ENCODE results near the gene PLCL2. TPM values are rescaled to one million over a fixed set of nuclear protein-coding genes. Genes with fewer than 3 reads are reported as not detected.

The PLCL2 gene
- total and polyA plus RNA-seq, 9 donors: 8.5 to 25.2 (median 11.4) TPM

DNA sequence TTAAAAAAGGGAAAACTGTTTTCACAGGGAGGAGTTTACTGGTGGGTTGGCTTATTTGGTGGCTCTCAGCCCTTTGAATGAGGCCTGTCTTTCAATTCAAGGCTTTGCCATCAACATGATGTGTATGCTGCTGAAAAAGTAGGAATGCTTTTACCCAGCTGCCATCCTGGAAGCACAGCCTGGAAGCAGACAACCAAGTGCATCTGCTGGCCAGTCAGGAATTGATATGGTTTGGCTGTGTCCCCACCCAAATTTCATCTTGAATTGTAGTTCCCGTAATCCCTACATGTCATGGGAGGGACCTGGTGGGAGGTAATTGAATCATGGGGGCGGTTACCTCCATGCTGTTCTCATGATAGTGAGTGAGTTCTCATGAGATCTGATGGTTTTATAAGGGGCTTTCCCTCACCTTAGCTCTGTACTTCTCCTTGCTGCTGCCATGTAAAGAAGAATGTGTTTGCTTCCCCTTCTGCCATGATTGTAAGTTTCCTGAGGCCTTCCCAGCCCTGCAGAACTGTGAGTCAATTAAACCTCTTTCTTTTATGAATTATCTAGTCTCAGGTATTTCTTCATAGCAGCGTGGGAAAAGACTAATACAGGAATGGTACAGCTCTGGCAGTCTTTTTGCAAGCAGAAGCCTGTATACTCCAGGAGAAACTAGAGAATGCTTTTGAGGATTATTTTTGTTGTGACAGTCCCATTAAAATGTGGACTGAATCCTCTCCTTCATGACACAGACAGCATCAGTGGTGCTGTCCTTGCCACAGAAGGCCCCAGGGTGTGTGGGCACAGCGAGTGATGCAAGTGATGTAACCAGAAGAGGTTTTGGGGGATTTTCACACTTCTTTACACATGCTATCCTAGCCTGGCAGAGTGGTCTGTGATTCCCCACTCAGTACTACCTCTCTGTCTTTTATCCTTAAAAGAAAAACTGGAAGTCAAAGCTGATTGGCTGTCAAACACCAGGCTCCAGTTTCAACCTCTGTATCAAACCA, 20.0 kb downstream of the PLCL2 start:
- Histone ChIP-seq H3K27me3 (ENCODE audit: control insufficient read depth, insufficient read depth, low read length) (no peaks in the 10 kb centered on the region), H3K4me1 (ENCODE audit: control insufficient read depth, insufficient read depth, low read length) (peaks cover 4% of the 10 kb centered on the region), H3K9me3 (replicated peaks; ENCODE audit: control insufficient read depth, low read depth, low read length) (no peaks in the 10 kb centered on the region), H3K4me3 (ENCODE audit: low read length) (no peak overlapping the region), H3K36me3 (ENCODE audit: control insufficient read depth, insufficient read depth, low read length) (no peaks in the 10 kb centered on the region), H3K27ac (ENCODE audit: low read length) (no peak overlapping the region)
- DNase-seq: no peak
- no CpG with 5 or more reads among the region's 4 CpGs for WGBS (ENCODE audit: insufficient coverage)

DNA sequence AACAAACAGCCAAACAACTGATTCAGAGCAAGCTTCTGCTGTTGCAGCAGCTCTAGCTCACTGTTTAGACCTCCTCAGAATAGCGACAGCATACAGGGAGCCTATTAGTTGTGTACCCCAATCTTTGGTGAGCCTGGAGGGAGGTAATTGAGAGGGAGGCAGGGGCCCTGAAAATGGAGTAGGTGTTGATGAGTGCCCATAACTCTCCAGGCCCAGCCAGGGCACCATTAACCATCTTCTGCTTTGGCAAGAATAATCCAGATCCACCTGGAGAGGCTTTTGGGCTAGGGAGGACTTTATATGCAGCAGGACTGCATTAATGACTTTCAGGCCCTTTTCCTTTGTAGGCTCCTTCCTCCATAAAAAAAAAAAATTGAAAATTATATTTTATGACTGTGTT, 20.9 kb downstream of the PLCL2 start:
- Histone ChIP-seq H3K4me3 (ENCODE audit: low read length) (no peak overlapping the region), H3K36me3 (ENCODE audit: control insufficient read depth, insufficient read depth, low read length) (no peaks in the 10 kb centered on the region), H3K27me3 (ENCODE audit: control insufficient read depth, insufficient read depth, low read length) (no peaks in the 10 kb centered on the region), H3K9me3 (replicated peaks; ENCODE audit: control insufficient read depth, low read depth, low read length) (no peaks in the 10 kb centered on the region), H3K4me1 (ENCODE audit: control insufficient read depth, insufficient read depth, low read length) (peaks cover 4% of the 10 kb centered on the region), H3K27ac (ENCODE audit: low read length) (no peak overlapping the region)
- WGBS (ENCODE audit: insufficient coverage): no CpG with 5 or more reads among the region's 1 CpG
- no peak for DNase-seq

DNA sequence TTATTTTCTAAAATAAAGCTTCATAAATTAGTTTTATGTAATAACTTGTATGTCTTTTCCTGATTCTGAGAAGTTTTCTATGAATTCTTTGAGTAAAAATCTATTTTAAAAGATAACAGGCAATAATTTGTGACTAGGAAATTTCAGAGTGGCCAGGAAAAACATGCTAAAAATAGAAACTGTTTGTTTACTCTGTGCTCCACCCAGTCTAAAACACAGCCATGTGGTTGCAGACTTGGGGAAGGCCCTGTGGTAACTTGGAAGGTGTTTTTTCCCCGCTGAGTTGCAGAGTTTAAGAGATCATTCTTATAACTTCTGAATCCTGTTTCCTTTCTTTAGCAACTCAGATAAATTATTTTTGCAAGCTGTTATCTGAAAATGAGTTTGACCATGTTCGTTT, 21.9 kb downstream of the PLCL2 start:
- H3K36me3 ChIP-seq (ENCODE audit: control insufficient read depth, insufficient read depth, low read length): no peaks in the 10 kb centered on the region
- no peak overlapping the region for H3K27ac ChIP-seq (ENCODE audit: low read length)
- no peak overlapping the region for H3K4me3 ChIP-seq (ENCODE audit: low read length)
- no CpG with 5 or more reads among the region's 2 CpGs for WGBS (ENCODE audit: insufficient coverage)
- peak; percentile 65 for DNase-seq
- no peaks in the 10 kb centered on the region for H3K27me3 ChIP-seq (ENCODE audit: control insufficient read depth, insufficient read depth, low read length)
- H3K4me1 ChIP-seq (ENCODE audit: control insufficient read depth, insufficient read depth, low read length): peaks cover 2% of the 10 kb centered on the region
- H3K9me3 ChIP-seq (replicated peaks; ENCODE audit: control insufficient read depth, low read depth, low read length): no peaks in the 10 kb centered on the region

DNA sequence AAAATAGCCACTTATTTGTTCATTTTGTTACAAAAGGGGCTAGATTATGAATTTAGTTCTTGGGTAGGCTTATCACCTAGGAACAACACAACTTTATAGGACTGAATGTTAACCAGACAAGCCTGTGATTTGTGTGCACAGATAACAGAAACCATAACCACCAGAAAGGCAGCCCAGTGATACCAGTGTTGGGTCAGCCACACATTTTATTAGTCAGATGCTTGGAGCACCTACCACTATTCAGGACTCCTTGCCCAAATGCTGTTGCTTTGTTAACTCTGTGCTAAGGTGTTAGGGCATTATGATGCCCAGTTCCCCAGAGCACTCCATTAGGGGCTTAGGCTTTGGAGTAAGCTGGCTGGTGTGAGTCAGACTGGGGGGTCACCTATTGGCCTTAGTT, 22.5 kb downstream of the PLCL2 start:
- Histone ChIP-seq H3K4me3 (ENCODE audit: low read length) (no peak overlapping the region), H3K27ac (ENCODE audit: low read length) (no peak overlapping the region), H3K4me1 (ENCODE audit: control insufficient read depth, insufficient read depth, low read length) (peaks cover 2% of the 10 kb centered on the region), H3K27me3 (ENCODE audit: control insufficient read depth, insufficient read depth, low read length) (no peaks in the 10 kb centered on the region), H3K36me3 (ENCODE audit: control insufficient read depth, insufficient read depth, low read length) (no peaks in the 10 kb centered on the region), H3K9me3 (replicated peaks; ENCODE audit: control insufficient read depth, low read depth, low read length) (no peaks in the 10 kb centered on the region)
- no peak for DNase-seq

DNA sequence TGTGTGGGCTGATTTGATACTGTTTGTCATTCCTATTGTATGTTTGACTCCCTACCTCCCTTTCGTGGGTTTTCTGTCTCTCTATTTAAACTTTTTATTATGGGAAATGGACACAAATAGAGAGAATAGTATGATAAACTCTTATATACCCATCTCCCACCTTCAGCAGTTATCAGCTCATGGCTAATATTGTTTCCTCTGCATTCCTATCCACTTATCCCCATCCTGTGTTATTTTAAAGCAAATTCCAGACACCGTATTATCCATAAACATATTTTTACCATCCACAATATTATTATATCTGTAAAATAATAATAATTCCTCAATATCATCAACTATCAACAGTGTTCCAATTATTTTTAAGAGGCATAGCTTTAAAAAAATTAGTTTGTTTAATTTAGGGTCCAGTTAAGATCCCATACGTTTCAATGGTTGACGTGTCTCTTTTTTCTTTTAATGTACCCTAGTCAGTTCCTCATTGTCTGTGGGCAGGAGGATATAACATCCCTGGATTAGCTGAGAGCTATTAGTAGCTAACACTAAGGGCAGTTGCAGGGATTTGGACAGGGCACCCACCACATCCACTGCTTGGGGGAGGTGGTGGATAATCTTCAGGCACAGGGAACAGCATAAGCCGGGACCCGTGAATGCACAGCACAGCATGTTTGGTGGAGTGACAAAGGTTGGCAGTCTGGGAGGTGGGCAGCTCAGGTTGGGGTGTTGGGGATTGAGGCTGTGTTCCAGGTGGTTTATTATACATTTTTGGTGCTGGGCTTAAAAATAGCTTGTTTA, 23.5 kb downstream of the PLCL2 start:
- H3K36me3 ChIP-seq (ENCODE audit: control insufficient read depth, insufficient read depth, low read length): no peaks in the 10 kb centered on the region
- 100% methylated on average over 2 of the region's 6 CpGs for WGBS (ENCODE audit: insufficient coverage)
- no peak overlapping the region for H3K27ac ChIP-seq (ENCODE audit: low read length)
- peaks cover 2% of the 10 kb centered on the region for H3K4me1 ChIP-seq (ENCODE audit: control insufficient read depth, insufficient read depth, low read length)
- H3K9me3 ChIP-seq (replicated peaks; ENCODE audit: control insufficient read depth, low read depth, low read length): no peaks in the 10 kb centered on the region
- no peak for DNase-seq
- H3K27me3 ChIP-seq (ENCODE audit: control insufficient read depth, insufficient read depth, low read length): no peaks in the 10 kb centered on the region
- no peak overlapping the region for H3K4me3 ChIP-seq (ENCODE audit: low read length)

DNA sequence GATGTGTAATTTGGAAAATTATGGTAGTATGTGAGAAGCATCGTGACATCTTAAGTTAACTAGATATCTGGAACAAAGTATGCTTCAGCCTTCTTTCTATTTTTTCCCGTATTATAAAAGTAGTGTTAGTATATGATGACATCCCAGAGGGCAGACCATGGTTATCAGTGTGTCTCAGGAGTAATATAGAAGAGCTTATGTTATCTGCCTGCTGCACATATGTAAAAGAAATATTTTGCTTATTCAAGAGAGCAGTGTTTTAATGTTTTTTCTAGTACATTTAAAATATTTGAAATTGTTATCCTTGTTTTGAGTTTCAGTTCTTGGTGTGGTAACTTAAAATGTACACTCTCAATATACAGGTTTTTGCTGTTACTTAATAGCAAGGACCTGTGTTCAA, 24.1 kb downstream of the PLCL2 start:
- Histone ChIP-seq H3K9me3 (replicated peaks; ENCODE audit: control insufficient read depth, low read depth, low read length) (no peaks in the 10 kb centered on the region), H3K27ac (ENCODE audit: low read length) (no peak overlapping the region), H3K27me3 (ENCODE audit: control insufficient read depth, insufficient read depth, low read length) (no peaks in the 10 kb centered on the region), H3K4me3 (ENCODE audit: low read length) (no peak overlapping the region), H3K4me1 (ENCODE audit: control insufficient read depth, insufficient read depth, low read length) (peaks cover 2% of the 10 kb centered on the region), H3K36me3 (ENCODE audit: control insufficient read depth, insufficient read depth, low read length) (no peaks in the 10 kb centered on the region)
- DNase-seq: no peak
- WGBS (ENCODE audit: insufficient coverage): no CpG with 5 or more reads among the region's 2 CpGs

DNA sequence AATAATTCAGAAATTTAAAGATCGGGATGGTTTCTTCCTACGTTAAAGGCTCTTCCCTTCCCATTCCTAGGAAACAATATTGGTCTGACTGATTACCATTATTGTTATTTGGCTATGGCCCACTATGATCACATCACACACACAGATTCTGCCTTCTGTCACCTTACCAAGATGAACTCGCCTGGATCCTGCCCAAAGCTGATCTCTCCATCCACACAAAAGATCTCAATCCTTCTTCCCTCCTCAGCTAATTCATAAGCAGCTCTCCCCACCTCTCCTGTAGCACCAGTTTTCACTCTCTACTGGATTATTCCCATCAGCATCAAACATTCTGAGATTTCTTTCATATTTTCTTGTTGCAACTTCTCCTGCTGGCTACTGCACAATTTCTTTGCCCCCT, 25.0 kb downstream of the PLCL2 start:
- no peak overlapping the region for H3K27ac ChIP-seq (ENCODE audit: low read length)

DNA sequence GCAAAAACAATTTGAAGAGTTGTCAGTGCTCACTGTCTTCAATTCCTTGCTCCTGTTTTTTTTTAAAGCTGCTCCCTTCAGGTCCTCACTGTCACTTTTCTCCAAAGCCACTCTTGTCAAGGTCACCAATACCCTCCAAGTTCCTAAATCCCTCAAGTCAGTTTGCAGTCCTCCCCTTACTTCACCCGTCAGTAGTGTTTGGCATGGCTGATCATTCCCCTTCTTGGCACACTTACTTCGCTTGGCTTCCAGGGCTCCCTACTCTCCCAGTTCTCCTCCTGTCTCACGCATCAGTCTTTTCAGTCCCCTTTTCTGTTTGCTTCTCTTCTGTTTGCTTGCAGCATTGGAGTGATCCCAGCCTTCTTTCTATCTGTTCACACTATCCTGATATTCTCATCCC, 25.5 kb downstream of the PLCL2 start:
- Histone ChIP-seq H3K9me3 (replicated peaks; ENCODE audit: control insufficient read depth, low read depth, low read length) (no peaks in the 10 kb centered on the region), H3K27ac (ENCODE audit: low read length) (no peak overlapping the region), H3K4me3 (ENCODE audit: low read length) (no peak overlapping the region), H3K27me3 (ENCODE audit: control insufficient read depth, insufficient read depth, low read length) (no peaks in the 10 kb centered on the region), H3K36me3 (ENCODE audit: control insufficient read depth, insufficient read depth, low read length) (no peaks in the 10 kb centered on the region), H3K4me1 (ENCODE audit: control insufficient read depth, insufficient read depth, low read length) (peaks cover 2% of the 10 kb centered on the region)
- WGBS (ENCODE audit: insufficient coverage): 81% methylated on average over 3 of the region's 3 CpGs
- no peak for DNase-seq

More for the DNA sequence above, 25.0 kb downstream of the PLCL2 start:
- H3K27me3 ChIP-seq (ENCODE audit: control insufficient read depth, insufficient read depth, low read length): no peaks in the 10 kb centered on the region
- 89% methylated on average over 1 of the region's 3 CpGs for WGBS (ENCODE audit: insufficient coverage)
- no peak for DNase-seq
- H3K4me1 ChIP-seq (ENCODE audit: control insufficient read depth, insufficient read depth, low read length): peaks cover 2% of the 10 kb centered on the region
- no peaks in the 10 kb centered on the region for H3K36me3 ChIP-seq (ENCODE audit: control insufficient read depth, insufficient read depth, low read length)
- no peak overlapping the region for H3K4me3 ChIP-seq (ENCODE audit: low read length)
- H3K9me3 ChIP-seq (replicated peaks; ENCODE audit: control insufficient read depth, low read depth, low read length): no peaks in the 10 kb centered on the region

DNA sequence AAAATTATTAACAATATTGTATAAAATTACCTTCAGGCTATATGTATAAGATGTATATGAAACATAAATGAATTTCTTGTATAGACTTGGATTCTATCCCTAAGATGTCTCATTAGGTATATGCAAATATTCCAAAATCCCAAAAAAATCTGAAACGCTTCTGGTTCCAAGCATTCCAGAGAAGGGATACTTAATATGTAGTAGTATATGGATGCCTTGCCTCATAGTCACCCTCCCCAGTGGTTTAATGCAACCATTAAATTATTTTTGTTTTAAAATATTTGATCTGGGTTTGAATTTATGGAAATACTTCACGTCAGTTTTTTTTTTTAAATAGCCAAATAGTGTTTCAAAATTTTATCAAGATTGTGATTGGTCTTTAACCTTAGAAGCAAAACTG, 27.2 kb downstream of the PLCL2 start:
- WGBS (ENCODE audit: insufficient coverage): no CpG with 5 or more reads among the region's 2 CpGs
- Histone ChIP-seq H3K27ac (ENCODE audit: low read length) (no peak overlapping the region), H3K4me3 (ENCODE audit: low read length) (no peak overlapping the region), H3K27me3 (ENCODE audit: control insufficient read depth, insufficient read depth, low read length) (no peaks in the 10 kb centered on the region), H3K4me1 (ENCODE audit: control insufficient read depth, insufficient read depth, low read length) (peaks cover 2% of the 10 kb centered on the region), H3K9me3 (replicated peaks; ENCODE audit: control insufficient read depth, low read depth, low read length) (no peaks in the 10 kb centered on the region), H3K36me3 (ENCODE audit: control insufficient read depth, insufficient read depth, low read length) (no peaks in the 10 kb centered on the region)
- DNase-seq: no peak

All from muscle of leg (tissue), 11 donors.